DND-41 (cell line): ENCODE measurements around the gene INTS13.

Source experiments
- CTCF ChIP-seq: IDR thresholded peaks from 2 replicates; pipeline ENCODE4 v1.5.1; 2012; ENCODE audit warnings: borderline replicate concordance, low read length, moderate library complexity, mild to moderate bottlenecking; ENCODE audit not compliant: poor library complexity, severe bottlenecking; ENCODE audit errors: extremely low read depth
- EZH2 ChIP-seq: IDR thresholded peaks from 3 replicates; pipeline ENCODE4 v1.6.1; 2012; ENCODE audit warnings: borderline replicate concordance, low read depth, mild to moderate bottlenecking, moderate library complexity, low read length, inconsistent platforms; ENCODE audit not compliant: severe bottlenecking

GRCh38 chr12:26921886-26922285 is 15.9 kb downstream of the INTS13 start:
- no peak for TF ChIP-seq CTCF
- no peak for TF ChIP-seq EZH2
